Measurements from ENCODE around the gene SETD1B.

Gene SETD1B

DNA sequence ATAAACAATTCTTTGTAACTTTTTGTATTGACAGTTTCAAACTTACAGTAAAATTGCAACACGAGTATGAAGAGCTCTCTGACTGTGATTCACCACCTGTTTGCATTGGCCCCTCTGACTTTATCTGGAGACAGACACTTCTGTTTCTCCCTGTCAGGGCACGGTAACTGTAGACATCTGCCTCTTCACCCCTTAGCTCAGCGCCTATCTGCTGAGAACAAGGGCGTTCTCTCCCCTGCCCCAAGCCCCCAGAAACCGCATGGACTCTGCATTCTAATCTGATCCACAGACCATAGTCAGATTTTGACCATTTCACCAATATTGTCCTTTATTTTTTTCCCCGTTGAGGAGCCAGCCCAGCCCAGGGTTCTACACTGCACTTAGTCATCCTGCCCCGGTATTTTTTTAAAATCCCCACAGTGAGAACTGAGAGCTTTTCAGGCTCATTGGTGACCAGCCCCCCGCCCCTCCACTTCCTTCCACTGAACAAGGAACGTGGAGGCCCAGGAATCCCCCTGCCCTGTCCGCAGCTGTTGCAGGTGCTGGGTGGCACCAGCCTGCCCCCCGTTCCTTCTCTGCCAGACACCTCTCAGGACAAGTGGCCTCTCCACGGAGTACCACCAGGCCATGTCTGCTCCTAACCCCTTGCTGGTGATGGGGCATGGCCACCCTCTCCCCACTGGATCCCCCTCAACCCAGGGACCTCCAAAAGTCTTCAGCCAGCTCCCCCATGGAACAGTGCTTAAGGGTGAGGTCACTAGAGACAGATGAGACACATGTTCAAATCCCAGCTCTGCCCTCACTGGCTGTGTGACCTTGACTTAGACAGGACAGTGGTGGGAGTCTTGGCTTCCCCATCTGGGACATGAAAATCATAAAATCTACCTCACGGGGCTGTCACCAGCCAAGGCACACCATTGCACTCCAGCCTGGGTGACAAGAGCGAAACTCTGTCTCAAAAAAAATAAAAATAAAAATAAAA is 21.5 kb upstream of the SETD1B start (continued):
- no peak for TF ChIP-seq POU6F1 (CRISPR knock-in tag; IDR thresholded peaks at IDR 0.05; ENCODE audit: borderline replicate concordance, low read depth)
- TF ChIP-seq ZNF565 (CRISPR knock-in tag; conservative IDR thresholded peaks at IDR 0.05; ENCODE audit: low read depth): no peak
- no peak for TF ChIP-seq ESRRG (CRISPR knock-in tag; IDR thresholded peaks at IDR 0.05)
- TF ChIP-seq ZFP3 (CRISPR knock-in tag; IDR thresholded peaks at IDR 0.05): no peak
- TF ChIP-seq TSHZ2 (CRISPR knock-in tag; IDR thresholded peaks at IDR 0.05): no peak
- no peak for TF ChIP-seq BACH2 (CRISPR knock-in tag; IDR thresholded peaks at IDR 0.05; ENCODE audit: borderline replicate concordance)

GRCh38 chr12:121783766-121784165 is 20.0 kb upstream of the SETD1B start:
- ATAC-seq: no peak
- TF ChIP-seq PPARA (CRISPR knock-in tag; IDR thresholded peaks at IDR 0.05; ENCODE audit: borderline replicate concordance) (no peak), POU6F1 (CRISPR knock-in tag; IDR thresholded peaks at IDR 0.05; ENCODE audit: borderline replicate concordance, low read depth) (no peak), OSR1 (CRISPR knock-in tag; IDR thresholded peaks at IDR 0.05) (no peak), SNAI2 (CRISPR knock-in tag; IDR thresholded peaks at IDR 0.05) (no peak), ZFP30 (CRISPR knock-in tag; IDR thresholded peaks at IDR 0.05) (no peak), ESRRG (CRISPR knock-in tag; IDR thresholded peaks at IDR 0.05) (no peak), GLIS3 (CRISPR knock-in tag; IDR thresholded peaks at IDR 0.05) (no peak), BACH2 (CRISPR knock-in tag; IDR thresholded peaks at IDR 0.05; ENCODE audit: borderline replicate concordance) (no peak), TSHZ2 (CRISPR knock-in tag; IDR thresholded peaks at IDR 0.05) (no peak), TCF4 (CRISPR knock-in tag; IDR thresholded peaks at IDR 0.05; ENCODE audit: borderline replicate concordance) (no peak), ZNF565 (CRISPR knock-in tag; conservative IDR thresholded peaks at IDR 0.05; ENCODE audit: low read depth) (no peak), ZFP3 (CRISPR knock-in tag; IDR thresholded peaks at IDR 0.05) (no peak), PATZ1 (CRISPR knock-in tag; IDR thresholded peaks at IDR 0.05; ENCODE audit: borderline replicate concordance) (no peak), ARNTL (CRISPR knock-in tag; IDR thresholded peaks at IDR 0.05; ENCODE audit: borderline replicate concordance, low read depth) (no peak), ZC3H10 (CRISPR knock-in tag; IDR thresholded peaks at IDR 0.05) (no peak), TOX (CRISPR knock-in tag; IDR thresholded peaks at IDR 0.05; ENCODE audit: borderline replicate concordance) (no peak), ZNF8 (CRISPR knock-in tag; IDR thresholded peaks at IDR 0.05) (no peak), CSDC2 (CRISPR knock-in tag; IDR thresholded peaks at IDR 0.05) (no peak), RARB (CRISPR knock-in tag; IDR thresholded peaks at IDR 0.05) (no peak)
- TF ChIP-seq, protein P1, sequence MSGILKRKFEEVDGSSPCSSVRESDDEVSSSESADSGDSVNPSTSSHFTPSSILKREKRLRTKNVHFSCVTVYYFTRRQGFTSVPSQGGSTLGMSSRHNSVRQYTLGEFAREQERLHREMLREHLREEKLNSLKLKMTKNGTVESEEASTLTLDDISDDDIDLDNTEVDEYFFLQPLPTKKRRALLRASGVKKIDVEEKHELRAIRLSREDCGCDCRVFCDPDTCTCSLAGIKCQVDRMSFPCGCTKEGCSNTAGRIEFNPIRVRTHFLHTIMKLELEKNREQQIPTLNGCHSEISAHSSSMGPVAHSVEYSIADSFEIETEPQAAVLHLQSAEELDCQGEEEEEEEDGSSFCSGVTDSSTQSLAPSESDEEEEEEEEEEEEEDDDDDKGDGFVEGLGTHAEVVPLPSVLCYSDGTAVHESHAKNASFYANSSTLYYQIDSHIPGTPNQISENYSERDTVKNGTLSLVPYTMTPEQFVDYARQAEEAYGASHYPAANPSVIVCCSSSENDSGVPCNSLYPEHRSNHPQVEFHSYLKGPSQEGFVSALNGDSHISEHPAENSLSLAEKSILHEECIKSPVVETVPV (CRISPR knock-in tag; IDR thresholded peaks at IDR 0.05): no peak
